A549 (cell line): Measurements from ENCODE around the gene RGS6.

Experiments
- BHLHE40 ChIP-seq: IDR thresholded peaks from 2 replicates; pipeline ENCODE4 v1.6.1; 2012; ENCODE audit warnings: low read depth, low read length, inconsistent platforms
- CHD2 ChIP-seq: fragments of 150-350 bp; IDR thresholded peaks from 2 replicates; pipeline ENCODE4 v1.6.1; 2014; ENCODE audit warnings: low read length; ENCODE audit not compliant: partially characterized antibody
- CHD4 ChIP-seq: fragments of 200-600 bp; sonication (generic); IDR thresholded peaks from 2 replicates; pipeline ENCODE4 v1.6.1; 2016; ENCODE audit warnings: antibody characterized with exemption, mild to moderate bottlenecking, borderline replicate concordance
- CTCF ChIP-seq: fragments of >200 bp; sonication (Bioruptor Twin); formaldehyde crosslinking; IDR thresholded peaks from 3 replicates; pipeline ENCODE4 v1.5.1; 2016
- HDAC2 ChIP-seq: fragments of 200-600 bp; sonication (generic); IDR thresholded peaks from 2 replicates; pipeline ENCODE4 v1.6.1; 2016
- HMGXB4 ChIP-seq: fragments of 250-450 bp; sonication (Bioruptor Pico); IDR thresholded peaks from 2 replicates; pipeline ENCODE4 v1.5.0; 2021; ENCODE audit warnings: mild to moderate bottlenecking, moderate library complexity, borderline replicate concordance
- JUN ChIP-seq, 2 experiments: fragments of >200 bp; sonication (Bioruptor Twin); formaldehyde crosslinking; IDR thresholded peaks; 2 replicates in 1 of 2; 3 replicates in 1 of 2; pipeline ENCODE4 v1.6.1; 2016 to 2017
- JUNB ChIP-seq: fragments of >200 bp; sonication (Bioruptor Twin); formaldehyde crosslinking; IDR thresholded peaks from 2 replicates; pipeline ENCODE4 v1.6.1; 2016
- MAX ChIP-seq: IDR thresholded peaks from 2 replicates; pipeline ENCODE4 v1.6.1; 2012
- POLR2A ChIP-seq: IDR thresholded peaks from 2 replicates; pipeline ENCODE4 v1.6.1; 2012; ENCODE audit warnings: mild to moderate bottlenecking, low read length
- POLR2AphosphoS2 ChIP-seq: conservative IDR thresholded peaks from 2 replicates; pipeline ENCODE4 v1.6.1; 2012; ENCODE audit warnings: low read length, improper control_type of control experiment, inconsistent platforms
- RFX5 ChIP-seq: fragments of 450-650 bp; IDR thresholded peaks from 2 replicates; pipeline ENCODE4 v1.7.1; 2014; ENCODE audit warnings: antibody characterized with exemption, mild to moderate bottlenecking, moderate library complexity
- SMC3 ChIP-seq: fragments of >200 bp; sonication (Bioruptor Twin); formaldehyde crosslinking; IDR thresholded peaks from 3 replicates; pipeline ENCODE4 v1.6.1; 2018; ENCODE audit warnings: inconsistent platforms
- ZSCAN20 ChIP-seq: fragments of 250-450 bp; sonication (Bioruptor Pico); IDR thresholded peaks from 2 replicates; pipeline ENCODE4 v1.8.0; 2022; ENCODE audit warnings: mild to moderate bottlenecking, moderate library complexity

GRCh38 chr14:72563676-72564075 lies 631.4 kb downstream of the RGS6 start:
- no peak for TF ChIP-seq CHD2
- TF ChIP-seq CTCF = no peak
- TF ChIP-seq POLR2A = no peak
- no peak for TF ChIP-seq BHLHE40
- no peak for TF ChIP-seq RFX5
- no peak for TF ChIP-seq JUN (IDR thresholded peaks at IDR 0.05)
- TF ChIP-seq MAX = no peak
- no peak for TF ChIP-seq CHD4
- TF ChIP-seq JUNB = no peak
- no peak for TF ChIP-seq HMGXB4 (CRISPR knock-in tag)
- TF ChIP-seq ZSCAN20 (CRISPR knock-in tag) = no peak
- no peak for TF ChIP-seq HDAC2
- no peak for TF ChIP-seq SMC3
- no peak for TF ChIP-seq POLR2AphosphoS2
